Prostate gland (tissue), 2 donors: ENCODE measurements around the gene CPED1. TPM values are rescaled to one million over a fixed set of nuclear protein-coding genes. Genes with fewer than 3 reads are reported as not detected.
"Not testable (repeated sequence)": the region's sequence is repeated elsewhere in the genome, so short reads cannot be mapped to it uniquely, and the experiment has no call there.

Experiments used
- DNase-seq: peaks from one replicate; pipeline ENCODE4 v3.0.0-alpha.2; 2019; ENCODE audit warnings: low spot score
- H3K27ac ChIP-seq, 2 donors: fragments of 200-600 bp; sonication (generic); 2 replicates each; pipeline ENCODE4 v1.5.1; 2017 to 2019
- H3K27me3 ChIP-seq: fragments of 200-600 bp; sonication (generic); replicated peaks from 2 replicates; pipeline ENCODE4 v1.5.1; 2019; ENCODE audit not compliant: insufficient read depth
- H3K36me3 ChIP-seq, 2 donors: fragments of 200-600 bp; sonication (generic); 1 replicate in 1 of 2; 2 replicates in 1 of 2; pipeline versions ENCODE4 v1.5.1 to v1.8.1; 2017 to 2019
- H3K4me1 ChIP-seq: fragments of 200-600 bp; sonication (generic); replicated peaks from 2 replicates; pipeline ENCODE4 v1.5.1; 2019
- H3K4me3 ChIP-seq, 2 donors: fragments of 200-600 bp; sonication (generic); 2 replicates each; pipeline ENCODE4 v1.5.1; 2017 to 2019
- H3K9me3 ChIP-seq: fragments of 200-600 bp; sonication (generic); 2 replicates; pipeline ENCODE4 v1.5.1; 2017
- CTCF ChIP-seq, 4 experiments: fragments of 200-600 bp in 2 of 4; fragments of 450-650 bp in 2 of 4; sonication (generic) in 2 of 4; IDR thresholded peaks; 1 replicate in 3 of 4; 2 replicates in 1 of 4; pipeline ENCODE4 v1.5.1; 2016 to 2019; ENCODE audit warnings: antibody characterized with exemption in 4 of 4, mild to moderate bottlenecking in 2 of 4, moderate library complexity in 2 of 4
- POLR2A ChIP-seq: fragments of 450-650 bp; IDR thresholded peaks from one replicate; pipeline ENCODE4 v1.6.1; 2016; ENCODE audit warnings: antibody characterized with exemption, mild to moderate bottlenecking
- POLR2AphosphoS5 ChIP-seq: sonication (generic); formaldehyde crosslinking; IDR thresholded peaks from one replicate; pipeline ENCODE4 v1.6.1; 2017; ENCODE audit warnings: antibody characterized with exemption
- WGBS: methylation state at CpG from one replicate; pipeline ENCODE4 v1.1.5; 2018; 5-methylcytosine and 5-hydroxymethylcytosine counted together
- intact Hi-C: fragments of 100-400 bp; cut with DNase I; formaldehyde crosslinking; loops from one replicate; pipeline ENCODE4 v1.14.2; 2022
- total RNA-seq, 2 donors: library from RNA; depleted of rRNA; stranded (reverse); fragments of >200 nt; gene quantifications; one replicate each; pipeline ENCODE4 v1.1.0, GENCODE V29; 2016

CPED1 gene
- total RNA-seq, 2 donors from 2014 or later: 10.7 to 23.3 TPM

- Histone ChIP-seq H3K36me3 (no peaks in the 10 kb centered on the region), H3K27me3 (no peaks in the 10 kb centered on the region), H3K4me1 (no peaks in the 10 kb centered on the region), H3K27ac (no peak overlapping the region), H3K4me3 (no peak overlapping the region), H3K9me3 (no peaks in the 10 kb centered on the region)
- intact Hi-C loops: no loop called here
- TF ChIP-seq POLR2A (no peak), CTCF (IDR thresholded peaks at IDR 0.05) (no peak), POLR2AphosphoS5 (no peak)
- no peak for DNase-seq
- WGBS: 95% methylated on average over 2 of the region's 2 CpGs
Measured at GRCh38 chr7:121214657-121215056, 226.1 kb downstream of the CPED1 start.

GRCh38 chr7:121219026-121219425 is 230.5 kb downstream of the CPED1 start:
- intact Hi-C loops: no loop called here
- no peak for DNase-seq
- H3K36me3 ChIP-seq: no peaks in the 10 kb centered on the region
- H3K4me3 ChIP-seq: no peak overlapping the region
- no peaks in the 10 kb centered on the region for H3K9me3 ChIP-seq
- no peak for TF ChIP-seq POLR2A
- TF ChIP-seq POLR2AphosphoS5: no peak
- TF ChIP-seq CTCF (IDR thresholded peaks at IDR 0.05): no peak
- H3K27ac ChIP-seq: no peak overlapping the region
- 60% methylated on average over 2 of the region's 2 CpGs for WGBS
- H3K4me1 ChIP-seq: no peaks in the 10 kb centered on the region
- no peaks in the 10 kb centered on the region for H3K27me3 ChIP-seq

- H3K9me3 ChIP-seq, H3K4me1 ChIP-seq, H3K4me3 ChIP-seq, intact Hi-C loops, H3K27ac ChIP-seq, DNase-seq, H3K27me3 ChIP-seq, H3K36me3 ChIP-seq: not testable (repeated sequence)
- WGBS: 91% methylated on average over 2 of the region's 2 CpGs
Measured at GRCh38 chr7:121221108-121221507, 232.6 kb downstream of the CPED1 start.

- DNase-seq: no peak
- intact Hi-C loops: no loop called here
- Histone ChIP-seq H3K9me3 (no peaks in the 10 kb centered on the region), H3K36me3 (no peaks in the 10 kb centered on the region), H3K4me1 (no peaks in the 10 kb centered on the region), H3K4me3 (no peak overlapping the region), H3K27me3 (no peaks in the 10 kb centered on the region), H3K27ac (no peak overlapping the region)
- WGBS: 85% methylated on average over 1 of the region's 1 CpG
- TF ChIP-seq POLR2AphosphoS5 (no peak), CTCF (IDR thresholded peaks at IDR 0.05) (no peak), POLR2A (no peak)
Measured at GRCh38 chr7:121228779-121229178, 240.3 kb downstream of the CPED1 start.

GRCh38 chr7:121235201-121235600 is 246.7 kb downstream of the CPED1 start:
- H3K4me1 ChIP-seq: no peaks in the 10 kb centered on the region
- H3K27me3 ChIP-seq: no peaks in the 10 kb centered on the region
- no peaks in the 10 kb centered on the region for H3K9me3 ChIP-seq
- H3K4me3 ChIP-seq: no peak overlapping the region
- no peak overlapping the region for H3K27ac ChIP-seq
- intact Hi-C loops: no loop called here
- no peaks in the 10 kb centered on the region for H3K36me3 ChIP-seq
- TF ChIP-seq POLR2A: no peak
- TF ChIP-seq POLR2AphosphoS5: no peak
- TF ChIP-seq CTCF (IDR thresholded peaks at IDR 0.05): no peak
- no peak for DNase-seq
